ENCODE data around the gene ENSA.
A peak's percentile ranks its signal among the peaks of the same experiment; 100 is the strongest.
"Not testable (repeated sequence)": the region's sequence is repeated elsewhere in the genome, so short reads cannot be mapped to it uniquely, and the experiment has no call there.

Gene ENSA

GRCh38 chr1:150574260-150575071 is 54.9 kb downstream of the ENSA start:
- no peak for TF ChIP-seq CTCF (IDR thresholded peaks at IDR 0.05; ENCODE audit: control insufficient read depth, extremely low read depth, insufficient read depth)
- peak overlapping the region; percentile 98 for H3K4me3 ChIP-seq (ENCODE audit: low read depth, low read length)
- DNase-seq (ENCODE audit: low read depth), result no peak

GRCh38 chr1:150573648-150574071 is 55.8 kb downstream of the ENSA start:
- not testable (repeated sequence) for H3K4me3 ChIP-seq (ENCODE audit: low read depth, low read length); DNase-seq (ENCODE audit: low read depth)

GRCh38 chr1:150572918-150573647 is 56.3 kb downstream of the ENSA start:
- TF ChIP-seq CTCF (IDR thresholded peaks at IDR 0.05; ENCODE audit: control insufficient read depth, extremely low read depth, insufficient read depth), result no peak
- H3K4me3 ChIP-seq (ENCODE audit: low read depth, low read length), result no peak overlapping the region
- DNase-seq (ENCODE audit: low read depth), result no peak
